A673 (cell line): ENCODE data around the gene CCDC6. TPM values are rescaled to one million over a fixed set of nuclear protein-coding genes. Genes with fewer than 3 reads are reported as not detected.

Source experiments
- BruUV-seq: library from RNA; stranded (reverse); fragments of 400-500 nt; replicated peaks from 2 replicates; lab custom pipeline; 2021; lab: Mats Ljungman, UMichigan
- CTCF ChIA-PET: fragments of 300-600 bp; sonication (Branson Sonifier 250); formaldehyde crosslinking; loops from one replicate; lab custom pipeline; 2022; ENCODE audit warnings: antibody characterized with exemption; lab: Charles Lee
- POLR2A ChIA-PET: fragments of 300-600 bp; sonication (Branson Sonifier 250); formaldehyde crosslinking; loops from one replicate; lab custom pipeline; 2022; ENCODE audit warnings: antibody characterized with exemption; ENCODE audit not compliant: low non-redundant PET; lab: Charles Lee
- DNase-seq: peaks from one replicate; pipeline ENCODE4 v3.0.0-alpha.2; 2015; ENCODE audit warnings: low spot score
- H3K27ac ChIP-seq: fragments of 200-600 bp; sonication (generic); 2 replicates; pipeline ENCODE4 v1.5.1; 2016; ENCODE audit warnings: mixed run types, low read depth, mild to moderate bottlenecking, mixed read lengths, antibody characterized with exemption, low read length; ENCODE audit not compliant: poor library complexity, severe bottlenecking
- H3K27me3 ChIP-seq: fragments of 200-600 bp; sonication (generic); replicated peaks from 2 replicates; pipeline ENCODE4 v1.6.1; 2017; ENCODE audit warnings: mixed run types, low read depth, mild to moderate bottlenecking, mixed read lengths, antibody characterized with exemption, low read length; ENCODE audit not compliant: insufficient read depth, poor library complexity
- H3K36me3 ChIP-seq: fragments of 200-600 bp; sonication (generic); 2 replicates; pipeline ENCODE4 v1.6.1; 2016; ENCODE audit warnings: mixed run types, mild to moderate bottlenecking, mixed read lengths, antibody characterized with exemption, low read length; ENCODE audit not compliant: insufficient read depth, poor library complexity, severe bottlenecking
- H3K4me1 ChIP-seq: fragments of 200-600 bp; sonication (generic); 2 replicates; pipeline ENCODE4 v1.6.1; 2017; ENCODE audit warnings: mixed run types, mild to moderate bottlenecking, mixed read lengths, antibody characterized with exemption, low read length; ENCODE audit not compliant: insufficient read depth, poor library complexity, severe bottlenecking
- H3K4me3 ChIP-seq: fragments of 200-600 bp; sonication (generic); 2 replicates; pipeline ENCODE4 v1.5.1; 2016; ENCODE audit warnings: low read depth, mixed run types, mild to moderate bottlenecking, mixed read lengths, low read length; ENCODE audit not compliant: poor library complexity, severe bottlenecking
- H3K9me3 ChIP-seq: fragments of 200-600 bp; sonication (generic); 2 replicates; pipeline ENCODE4 v1.6.1; 2016; ENCODE audit warnings: mixed run types, low read depth, mild to moderate bottlenecking, mixed read lengths, antibody characterized with exemption, low read length; ENCODE audit not compliant: poor library complexity, severe bottlenecking
- CTCF ChIP-seq: fragments of 300-800, 200-600 bp; sonication (generic); conservative IDR thresholded peaks from 2 replicates; pipeline ENCODE4 v1.5.1; 2017; ENCODE audit warnings: low read depth, mild to moderate bottlenecking, antibody characterized with exemption, low read length, moderate library complexity, mixed read lengths
- EZH2 ChIP-seq: fragments of 200-600 bp; sonication (generic); IDR thresholded peaks from 2 replicates; pipeline ENCODE4 v1.6.1; 2017; ENCODE audit warnings: borderline replicate concordance, low read depth, mild to moderate bottlenecking, mixed read lengths, antibody characterized with exemption, low read length; ENCODE audit not compliant: poor library complexity, severe bottlenecking
- intact Hi-C: fragments of 100-400 bp; cut with micrococcal nuclease; formaldehyde crosslinking; loops from one replicate; pipeline ENCODE4 v1.10.0; 2022; ENCODE audit not compliant: unreplicated experiment
- total RNA-seq: library from RNA; stranded (reverse); gene quantifications from 2 replicates; pipeline ENCODE4 v1.2.3, GENCODE V29; 2021

The CCDC6 gene
- total RNA-seq, 1 experiment from 2014 or later, result 28.1 TPM

GRCh38 chr10:59870152-59870551 lies 36.2 kb downstream of the CCDC6 start:
- BruUV-seq, result no TSS peak
- no peak for DNase-seq
- Histone ChIP-seq H3K4me1 (no peaks in the 10 kb centered on the region), H3K4me3 (no peak overlapping the region), H3K27ac (no peak overlapping the region), H3K27me3 (no peaks in the 10 kb centered on the region), H3K9me3 (no peaks in the 10 kb centered on the region), H3K36me3 (no peaks in the 10 kb centered on the region)
- CTCF ChIA-PET, result no interaction called here
- no peak for TF ChIP-seq CTCF
- no peak for TF ChIP-seq EZH2
- intact Hi-C loops, result no loop called here
- POLR2A ChIA-PET, result no interaction called here

- Histone ChIP-seq H3K4me3 (no peak overlapping the region), H3K27ac (no peak overlapping the region), H3K36me3 (no peaks in the 10 kb centered on the region), H3K27me3 (no peaks in the 10 kb centered on the region), H3K4me1 (no peaks in the 10 kb centered on the region), H3K9me3 (no peaks in the 10 kb centered on the region)
- intact Hi-C loops, result no loop called here
- TF ChIP-seq CTCF (no peak), EZH2 (no peak)
- no TSS peak for BruUV-seq
- ChIA-PET POLR2A (no interaction called here), CTCF (no interaction called here)
- DNase-seq, result no peak
Measured at GRCh38 chr10:59869594-59869940, 36.8 kb downstream of the CCDC6 start.

GRCh38 chr10:59868696-59869593 lies 37.4 kb downstream of the CCDC6 start:
- H3K27ac ChIP-seq, result no peak overlapping the region
- TF ChIP-seq EZH2 (no peak), CTCF (no peak)
- H3K27me3 ChIP-seq, result no peaks in the 10 kb centered on the region
- POLR2A ChIA-PET, result interaction anchor here (0.6 kb wide), 1 partner anchor 1058 kb away, joined by 4 read pairs; no protein-coding TSS in a partner anchor
- BruUV-seq, result no TSS peak
- no peaks in the 10 kb centered on the region for H3K36me3 ChIP-seq
- no peak for DNase-seq
- no peak overlapping the region for H3K4me3 ChIP-seq
- intact Hi-C loops, result no loop called here
- no peaks in the 10 kb centered on the region for H3K9me3 ChIP-seq
- CTCF ChIA-PET, result no interaction called here
- no peaks in the 10 kb centered on the region for H3K4me1 ChIP-seq
